Stimulated activated CD8-positive, alpha-beta memory T cell treated with anti-CD3 and anti-CD28 coated beads, Interleukin-4, amount 100 ng/mL, for 48 hours (primary cell): ENCODE results near the gene AMZ1.
"Not testable (repeated sequence)": the region's sequence is repeated elsewhere in the genome, so short reads cannot be mapped to it uniquely, and the experiment has no call there.

ENCODE experiments used
- DNase-seq: peaks from one replicate; pipeline ENCODE4 v3.0.0-alpha.2; 2020

Gene AMZ1

GRCh38 chr7:2714636-2715035 is 26.6 kb downstream of the AMZ1 start:
- DNase-seq, result no peak

- DNase-seq, result peak; percentile 68
Observed at GRCh38 chr7:2715341-2716231, 27.6 kb downstream of the AMZ1 start.

- DNase-seq, result no peak
Observed at GRCh38 chr7:2716488-2716887, 28.5 kb downstream of the AMZ1 start.

GRCh38 chr7:2716906-2717292 is 28.9 kb downstream of the AMZ1 start:
- no peak for DNase-seq

GRCh38 chr7:2717293-2718261 is 29.6 kb downstream of the AMZ1 start:
- peak; percentile 37 for DNase-seq

- no peak for DNase-seq
Observed at GRCh38 chr7:2718296-2718965, 30.4 kb downstream of the AMZ1 start.

- DNase-seq, result peak; percentile 84
Observed at GRCh38 chr7:2719007-2719406, 31.0 kb downstream of the AMZ1 start.

GRCh38 chr7:2720024-2720423 is 32.0 kb downstream of the AMZ1 start:
- DNase-seq, result no peak

- DNase-seq, result no peak
Observed at GRCh38 chr7:2721842-2722241, 33.8 kb downstream of the AMZ1 start.

- DNase-seq, result no peak
Observed at GRCh38 chr7:2722591-2722990, 34.6 kb downstream of the AMZ1 start.

GRCh38 chr7:2723138-2723850 is 35.3 kb downstream of the AMZ1 start:
- DNase-seq, result no peak

- DNase-seq, result not testable (repeated sequence)
Observed at GRCh38 chr7:2724036-2724435, 36.0 kb downstream of the AMZ1 start.

GRCh38 chr7:2724453-2725177 is 36.6 kb downstream of the AMZ1 start:
- peak; percentile 14 for DNase-seq

- peak; percentile 8 for DNase-seq
Observed at GRCh38 chr7:2725178-2726105, 37.4 kb downstream of the AMZ1 start.

GRCh38 chr7:2726316-2727018 is 38.5 kb downstream of the AMZ1 start:
- peak; percentile 19 for DNase-seq

- DNase-seq, result not testable (repeated sequence)
Observed at GRCh38 chr7:2727206-2727605, 39.2 kb downstream of the AMZ1 start.

GRCh38 chr7:2728316-2729030 is 40.5 kb downstream of the AMZ1 start:
- no peak for DNase-seq

- peak; percentile 17 for DNase-seq
Observed at GRCh38 chr7:2729031-2729892, 41.3 kb downstream of the AMZ1 start.
